Neural cell (in vitro differentiated cells): ENCODE results near the gene AKR1B15. TPM values are rescaled to one million over a fixed set of nuclear protein-coding genes. Genes with fewer than 3 reads are reported as not detected.

Experiments used
- H2AFZ ChIP-seq: fragments of 200-600, 300-800 bp; sonication (generic), shearing (Covaris generic); 2 replicates; pipeline ENCODE4 v1.6.0; 2014; ENCODE audit warnings: low read depth, mild to moderate bottlenecking, antibody characterized with exemption, low read length, moderate library complexity
- H3F3A ChIP-seq: fragments of 200-600 bp; shearing (Covaris generic); 2 replicates; pipeline ENCODE4 v1.6.1; 2016; ENCODE audit warnings: mild to moderate bottlenecking, moderate library complexity, mixed read lengths, antibody characterized with exemption, low read length; ENCODE audit not compliant: insufficient read depth, poor library complexity, severe bottlenecking
- H3K27ac ChIP-seq: fragments of 200-600, 300-800 bp; sonication (generic), shearing (Covaris generic); 2 replicates; pipeline ENCODE4 v1.5.1; 2014; ENCODE audit warnings: mild to moderate bottlenecking, low read length, moderate library complexity
- H3K27me3 ChIP-seq: fragments of 300-800, 200-600 bp; sonication (generic), shearing (Covaris generic); 2 replicates; pipeline ENCODE4 v1.6.0; 2014; ENCODE audit warnings: mild to moderate bottlenecking, low read depth, low read length, moderate library complexity; ENCODE audit not compliant: insufficient read depth
- H3K36me3 ChIP-seq: fragments of 300-800, 200-600 bp; sonication (generic), shearing (Covaris generic); 2 replicates; pipeline ENCODE4 v1.5.1; 2014; ENCODE audit warnings: mild to moderate bottlenecking, antibody characterized with exemption, low read length, moderate library complexity; ENCODE audit not compliant: insufficient read depth
- H3K4me2 ChIP-seq: fragments of 300-800, 200-600 bp; sonication (generic), shearing (Covaris generic); 2 replicates; pipeline ENCODE4 v1.6.0; 2014; ENCODE audit warnings: mild to moderate bottlenecking, low read length
- H3K4me3 ChIP-seq: fragments of 300-800, 200-600 bp; sonication (generic), shearing (Covaris generic); 2 replicates; pipeline ENCODE4 v1.5.1; 2014; ENCODE audit warnings: mild to moderate bottlenecking, low read length, moderate library complexity
- H3K79me2 ChIP-seq: fragments of 200-600 bp; shearing (Covaris generic); replicated peaks from 2 replicates; pipeline ENCODE4 v1.6.0; 2014; ENCODE audit warnings: mild to moderate bottlenecking, low read length, moderate library complexity; ENCODE audit not compliant: insufficient read depth
- H3K9ac ChIP-seq: fragments of 300-800, 200-600 bp; sonication (generic), shearing (Covaris generic); 2 replicates; pipeline ENCODE4 v1.6.1; 2016; ENCODE audit warnings: mild to moderate bottlenecking, low read length, mixed read lengths
- H3K9me2 ChIP-seq: fragments of 200-600 bp; shearing (Covaris generic); 2 replicates; pipeline ENCODE4 v1.6.1; 2016; ENCODE audit warnings: mild to moderate bottlenecking, low read length, mixed read lengths; ENCODE audit not compliant: insufficient read depth
- H3K9me3 ChIP-seq: fragments of 200-600, 300-800 bp; sonication (generic), shearing (Covaris generic); 2 replicates; pipeline ENCODE4 v1.6.1; 2016; ENCODE audit warnings: mild to moderate bottlenecking, mixed run types, low read length, moderate library complexity, mixed read lengths
- H4K20me1 ChIP-seq: fragments of 200-600 bp; shearing (Covaris generic); 2 replicates; pipeline ENCODE4 v1.6.1; 2016; ENCODE audit warnings: mild to moderate bottlenecking, mixed run types; ENCODE audit not compliant: insufficient read depth
- EP300 ChIP-seq: fragments of 450-650 bp; conservative IDR thresholded peaks from 2 replicates; pipeline ENCODE4 v1.6.1; 2014; ENCODE audit warnings: antibody characterized with exemption, mild to moderate bottlenecking, moderate library complexity; ENCODE audit not compliant: poor library complexity, severe bottlenecking
- EZH2 ChIP-seq: fragments of 200-600, 300-800 bp; shearing (Covaris generic), sonication (generic); IDR thresholded peaks from 2 replicates; pipeline ENCODE4 v1.6.1; 2014; ENCODE audit warnings: antibody characterized with exemption, low read length, borderline replicate concordance, mild to moderate bottlenecking; ENCODE audit not compliant: insufficient read depth, poor library complexity, severe bottlenecking
- MXI1 ChIP-seq: fragments of 450-650 bp; conservative IDR thresholded peaks from 2 replicates; pipeline ENCODE4 v1.6.1; 2014; ENCODE audit warnings: antibody characterized with exemption, mild to moderate bottlenecking; ENCODE audit not compliant: poor library complexity, severe bottlenecking
- POLR2AphosphoS5 ChIP-seq: IDR thresholded peaks from 2 replicates; pipeline ENCODE4 v1.6.1; 2012
- RAD21 ChIP-seq: fragments of 450-650 bp; conservative IDR thresholded peaks from 2 replicates; pipeline ENCODE4 v1.6.1; 2014; ENCODE audit warnings: antibody characterized with exemption, mild to moderate bottlenecking, moderate library complexity
- SMC3 ChIP-seq: fragments of 450-650 bp; conservative IDR thresholded peaks from 2 replicates; pipeline ENCODE4 v1.6.1; 2014; ENCODE audit warnings: antibody characterized with exemption, mild to moderate bottlenecking, moderate library complexity; ENCODE audit not compliant: poor library complexity
- TAF1 ChIP-seq: IDR thresholded peaks from 2 replicates; pipeline ENCODE4 v1.6.1; 2012; ENCODE audit warnings: low read depth
- polyA plus RNA-seq: library from polyadenylated mRNA; depleted of rRNA; stranded (reverse); fragments of >200 nt; gene quantifications from 2 replicates; pipeline ENCODE4 v1.2.3, GENCODE V29; 2014
- TF ChIP-seq, protein P1 (sequence below): fragments of 450-650 bp; IDR thresholded peaks from 2 replicates; pipeline ENCODE4 v1.5.1; 2014; ENCODE audit warnings: antibody characterized with exemption, mild to moderate bottlenecking, moderate library complexity; ENCODE audit not compliant: poor library complexity, severe bottlenecking
- TF ChIP-seq, protein P2 (sequence below): IDR thresholded peaks from 2 replicates; pipeline ENCODE4 v1.6.1; 2012; ENCODE audit warnings: borderline replicate concordance

The AKR1B15 gene
- polyA plus RNA-seq, 1 donor from 2014 or later: not detected

DNA sequence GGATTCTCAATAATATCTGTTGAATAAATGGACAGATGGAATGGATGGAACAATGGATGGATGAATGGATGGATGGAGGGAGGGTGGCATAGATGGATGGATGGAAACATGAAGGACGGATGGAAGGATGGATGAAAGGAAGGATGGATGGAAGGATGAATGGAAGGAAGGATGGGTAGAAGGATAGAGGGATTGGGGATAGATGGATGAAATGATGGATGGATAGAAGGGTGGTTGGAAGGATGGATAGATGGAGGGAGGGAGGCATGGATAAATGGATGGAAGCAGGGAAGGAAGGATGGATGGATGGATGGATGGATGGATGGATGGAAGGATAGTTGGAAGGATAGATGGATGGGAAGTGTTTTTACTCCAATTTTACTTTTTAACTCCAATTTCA, 35.4 kb downstream of the AKR1B15 start:
- Histone ChIP-seq H2AFZ (no peak overlapping the region), H3K36me3 (no peaks in the 10 kb centered on the region), H3F3A (no peaks in the 10 kb centered on the region), H3K9me2 (no peaks in the 10 kb centered on the region), H3K4me2 (no peak overlapping the region), H3K79me2 (no peaks in the 10 kb centered on the region), H4K20me1 (no peaks in the 10 kb centered on the region), H3K27ac (no peak overlapping the region), H3K9me3 (no peaks in the 10 kb centered on the region), H3K27me3 (no peaks in the 10 kb centered on the region), H3K9ac (no peak overlapping the region), H3K4me3 (no peak overlapping the region)
- TF ChIP-seq, protein P1, sequence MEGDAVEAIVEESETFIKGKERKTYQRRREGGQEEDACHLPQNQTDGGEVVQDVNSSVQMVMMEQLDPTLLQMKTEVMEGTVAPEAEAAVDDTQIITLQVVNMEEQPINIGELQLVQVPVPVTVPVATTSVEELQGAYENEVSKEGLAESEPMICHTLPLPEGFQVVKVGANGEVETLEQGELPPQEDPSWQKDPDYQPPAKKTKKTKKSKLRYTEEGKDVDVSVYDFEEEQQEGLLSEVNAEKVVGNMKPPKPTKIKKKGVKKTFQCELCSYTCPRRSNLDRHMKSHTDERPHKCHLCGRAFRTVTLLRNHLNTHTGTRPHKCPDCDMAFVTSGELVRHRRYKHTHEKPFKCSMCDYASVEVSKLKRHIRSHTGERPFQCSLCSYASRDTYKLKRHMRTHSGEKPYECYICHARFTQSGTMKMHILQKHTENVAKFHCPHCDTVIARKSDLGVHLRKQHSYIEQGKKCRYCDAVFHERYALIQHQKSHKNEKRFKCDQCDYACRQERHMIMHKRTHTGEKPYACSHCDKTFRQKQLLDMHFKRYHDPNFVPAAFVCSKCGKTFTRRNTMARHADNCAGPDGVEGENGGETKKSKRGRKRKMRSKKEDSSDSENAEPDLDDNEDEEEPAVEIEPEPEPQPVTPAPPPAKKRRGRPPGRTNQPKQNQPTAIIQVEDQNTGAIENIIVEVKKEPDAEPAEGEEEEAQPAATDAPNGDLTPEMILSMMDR: no peak
- TF ChIP-seq, protein P2, sequence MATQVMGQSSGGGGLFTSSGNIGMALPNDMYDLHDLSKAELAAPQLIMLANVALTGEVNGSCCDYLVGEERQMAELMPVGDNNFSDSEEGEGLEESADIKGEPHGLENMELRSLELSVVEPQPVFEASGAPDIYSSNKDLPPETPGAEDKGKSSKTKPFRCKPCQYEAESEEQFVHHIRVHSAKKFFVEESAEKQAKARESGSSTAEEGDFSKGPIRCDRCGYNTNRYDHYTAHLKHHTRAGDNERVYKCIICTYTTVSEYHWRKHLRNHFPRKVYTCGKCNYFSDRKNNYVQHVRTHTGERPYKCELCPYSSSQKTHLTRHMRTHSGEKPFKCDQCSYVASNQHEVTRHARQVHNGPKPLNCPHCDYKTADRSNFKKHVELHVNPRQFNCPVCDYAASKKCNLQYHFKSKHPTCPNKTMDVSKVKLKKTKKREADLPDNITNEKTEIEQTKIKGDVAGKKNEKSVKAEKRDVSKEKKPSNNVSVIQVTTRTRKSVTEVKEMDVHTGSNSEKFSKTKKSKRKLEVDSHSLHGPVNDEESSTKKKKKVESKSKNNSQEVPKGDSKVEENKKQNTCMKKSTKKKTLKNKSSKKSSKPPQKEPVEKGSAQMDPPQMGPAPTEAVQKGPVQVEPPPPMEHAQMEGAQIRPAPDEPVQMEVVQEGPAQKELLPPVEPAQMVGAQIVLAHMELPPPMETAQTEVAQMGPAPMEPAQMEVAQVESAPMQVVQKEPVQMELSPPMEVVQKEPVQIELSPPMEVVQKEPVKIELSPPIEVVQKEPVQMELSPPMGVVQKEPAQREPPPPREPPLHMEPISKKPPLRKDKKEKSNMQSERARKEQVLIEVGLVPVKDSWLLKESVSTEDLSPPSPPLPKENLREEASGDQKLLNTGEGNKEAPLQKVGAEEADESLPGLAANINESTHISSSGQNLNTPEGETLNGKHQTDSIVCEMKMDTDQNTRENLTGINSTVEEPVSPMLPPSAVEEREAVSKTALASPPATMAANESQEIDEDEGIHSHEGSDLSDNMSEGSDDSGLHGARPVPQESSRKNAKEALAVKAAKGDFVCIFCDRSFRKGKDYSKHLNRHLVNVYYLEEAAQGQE: no peak
- TF ChIP-seq RAD21: no peak
- no peak for TF ChIP-seq SMC3
- no peak for TF ChIP-seq POLR2AphosphoS5
- TF ChIP-seq TAF1: no peak
- no peak for TF ChIP-seq MXI1
- no peak for TF ChIP-seq EP300
- TF ChIP-seq EZH2: no peak

GRCh38 chr7:134585897-134586296, 37.0 kb downstream of the AKR1B15 start:
- no peaks in the 10 kb centered on the region for H3F3A ChIP-seq
- H3K27me3 ChIP-seq: no peaks in the 10 kb centered on the region
- no peaks in the 10 kb centered on the region for H3K36me3 ChIP-seq
- no peak overlapping the region for H3K4me2 ChIP-seq
- no peak overlapping the region for H3K27ac ChIP-seq
- H3K9me3 ChIP-seq: no peaks in the 10 kb centered on the region
- H3K79me2 ChIP-seq: no peaks in the 10 kb centered on the region
- H3K9me2 ChIP-seq: no peaks in the 10 kb centered on the region
- no peak overlapping the region for H2AFZ ChIP-seq
- H3K4me3 ChIP-seq: no peak overlapping the region
- no peak overlapping the region for H3K9ac ChIP-seq
- no peak for TF ChIP-seq SMC3
- no peak for TF ChIP-seq RAD21
- TF ChIP-seq, protein P1: no peak
- TF ChIP-seq, protein P2: no peak
- no peak for TF ChIP-seq EZH2
- H4K20me1 ChIP-seq: no peaks in the 10 kb centered on the region
